ENCODE results near the gene IHH. TPM values are rescaled to one million over a fixed set of nuclear protein-coding genes. Genes with fewer than 3 reads are reported as not detected.

The IHH gene
- total RNA-seq, 1 donor from 2014 or later: not detected

DNA sequence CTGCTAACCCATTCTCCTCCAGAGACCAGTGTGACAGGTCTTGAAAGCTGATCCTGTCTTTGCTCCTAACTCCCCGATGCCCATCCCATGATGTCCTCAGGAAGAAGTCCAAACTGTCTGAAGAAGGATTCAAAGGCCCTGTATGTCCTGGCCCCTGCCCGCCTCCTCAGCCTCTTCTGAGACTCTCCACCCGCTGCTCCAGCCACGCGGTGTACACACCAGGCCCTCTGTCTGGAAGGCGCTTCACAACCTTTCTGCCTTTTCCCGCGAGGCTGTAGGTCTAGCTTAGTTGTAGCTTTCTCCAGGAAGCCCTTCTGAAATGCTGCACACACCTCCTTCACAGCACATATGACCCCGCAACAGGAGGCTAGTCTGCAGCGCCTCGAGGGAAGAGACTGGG, 44.0 kb downstream of the IHH start:
- DNase-seq (ENCODE audit: low read depth): no peak
- H3K4me3 ChIP-seq (ENCODE audit: low read depth, low read length): no peak overlapping the region
- TF ChIP-seq CTCF (conservative IDR thresholded peaks at IDR 0.05; ENCODE audit: low read depth, low read length): no peak

GRCh38 chr2:219010873-219011272, 49.8 kb downstream of the IHH start:
- no peak for DNase-seq (ENCODE audit: low read depth)
- TF ChIP-seq CTCF (conservative IDR thresholded peaks at IDR 0.05; ENCODE audit: low read depth, low read length): no peak
- no peak overlapping the region for H3K4me3 ChIP-seq (ENCODE audit: low read depth, low read length)

GRCh38 chr2:219010162-219010756, 50.5 kb downstream of the IHH start:
- peak; percentile 60 for TF ChIP-seq CTCF (conservative IDR thresholded peaks at IDR 0.05; ENCODE audit: low read depth, low read length)
- DNase-seq (ENCODE audit: low read depth): no peak

GRCh38 chr2:219009294-219009693, 51.4 kb downstream of the IHH start:
- TF ChIP-seq CTCF (conservative IDR thresholded peaks at IDR 0.05; ENCODE audit: low read depth, low read length): no peak
- no peak for DNase-seq (ENCODE audit: low read depth)
- no peak overlapping the region for H3K4me3 ChIP-seq (ENCODE audit: low read depth, low read length)

More at GRCh38 chr2:219010162-219010756, 50.5 kb downstream of the IHH start:
- H3K4me3 ChIP-seq (ENCODE audit: low read depth, low read length): no peak overlapping the region

Other genes with a start within 250 kb of the IHH start
- gene PRKAG3, start 229.1 kb downstream of the IHH start, total RNA-seq: not detected in 2 replicates
- gene WNT6, start 201.1 kb downstream of the IHH start, total RNA-seq: not detected in 2 replicates
- 1.2 and 2.2 TPM in 2 replicates for gene WNT10A, start 180.1 kb downstream of the IHH start, total RNA-seq
- gene CDK5R2, start 101.3 kb downstream of the IHH start, total RNA-seq: not detected in 2 replicates
- not detected in 2 replicates for gene FEV, start 75.7 kb downstream of the IHH start, total RNA-seq
- gene CRYBA2, start 67.5 kb downstream of the IHH start, total RNA-seq: not detected in 2 replicates
- 1.1 TPM in 1 of 2 replicates, not detected in the other for gene CFAP65, start 19.4 kb downstream of the IHH start, total RNA-seq
- gene NHEJ1, start 99.9 kb upstream of the IHH start, total RNA-seq: 13.1 and 17.1 TPM in 2 replicates
- gene SLC23A3, start 109.1 kb upstream of the IHH start, total RNA-seq: 0.06 TPM in 1 of 2 replicates, not detected in the other
- 37.5 and 51.0 TPM in 2 replicates for gene CNPPD1, start 116.0 kb upstream of the IHH start, total RNA-seq
- gene RETREG2, start 117.4 kb upstream of the IHH start, total RNA-seq: 34.4 and 40.1 TPM in 2 replicates
- 29.7 and 31.6 TPM in 2 replicates for gene ZFAND2B, start 145.9 kb upstream of the IHH start, total RNA-seq
- 9.3 and 11.7 TPM in 2 replicates for gene ABCB6, start 158.0 kb upstream of the IHH start, total RNA-seq
- 34.1 and 52.9 TPM in 2 replicates for gene ATG9A, start 168.7 kb upstream of the IHH start, total RNA-seq
- 20.3 and 50.3 TPM in 2 replicates for gene ANKZF1, start 168.9 kb upstream of the IHH start, total RNA-seq
- 10.4 and 11.0 TPM in 2 replicates for gene GLB1L, start 184.5 kb upstream of the IHH start, total RNA-seq
- 10.1 and 17.5 TPM in 2 replicates for gene STK16, start 184.6 kb upstream of the IHH start, total RNA-seq
- gene TUBA4B, start 192.3 kb upstream of the IHH start, total RNA-seq: 0.52 TPM in 1 of 2 replicates, not detected in the other
- 191 and 196 TPM in 2 replicates for gene TUBA4A, start 193.0 kb upstream of the IHH start, total RNA-seq
- gene DNAJB2, start 218.4 kb upstream of the IHH start, total RNA-seq: 31.8 and 54.8 TPM in 2 replicates
- gene PTPRN, start 248.5 kb upstream of the IHH start, total RNA-seq: 0.75 and 1.0 TPM in 2 replicates